SK-N-SH (cell line): ENCODE results near the gene RSKR. TPM values are rescaled to one million over a fixed set of nuclear protein-coding genes. Genes with fewer than 3 reads are reported as not detected.
"Not testable (repeated sequence)": the region's sequence is repeated elsewhere in the genome, so short reads cannot be mapped to it uniquely, and the experiment has no call there.

Source experiments
- CTCF ChIA-PET: fragments of 300-600, 350-600 bp; formaldehyde crosslinking; extraction: SDS; loops from one replicate; lab custom pipeline; 2021; lab: Yijun Ruan, JAX
- POLR2A ChIA-PET: fragments of 350-600 bp; sonication (Branson Sonifier 250); formaldehyde crosslinking; extraction: SDS; loops from one replicate; lab custom pipeline; 2020; ENCODE audit warnings: antibody characterized with exemption, inconsistent platforms; lab: Yijun Ruan, JAX
- DNase-seq: peaks from one replicate; pipeline ENCODE4 v3.0.0; 2012
- H2AFZ ChIP-seq: fragments of 200-600 bp; sonication (generic); 2 replicates; pipeline ENCODE4 v1.8.1; 2016; ENCODE audit warnings: antibody characterized with exemption, mild to moderate bottlenecking, low read depth
- H3F3A ChIP-seq: fragments of 200-600 bp; sonication (generic); replicated peaks from 2 replicates; pipeline ENCODE3; 2016; ENCODE audit warnings: antibody characterized with exemption, mild to moderate bottlenecking; ENCODE audit not compliant: insufficient read depth
- H3K27ac ChIP-seq, 2 experiments: fragments of 200-500 bp in 1 of 2; fragments of 200-600 bp in 1 of 2; sonication (Bioruptor generic) in 1 of 2; sonication (generic), shearing (Covaris generic) in 1 of 2; 2 replicates each; pipeline versions ENCODE4 v1.5.1 to v1.6.1; 2014 to 2016; ENCODE audit warnings: low read depth in 2 of 2, inconsistent platforms in 1 of 2, low read length in 1 of 2, mild to moderate bottlenecking in 1 of 2, mixed read lengths in 1 of 2
- H3K27me3 ChIP-seq: fragments of 200-600 bp; sonication (generic), shearing (Covaris generic); 2 replicates; pipeline ENCODE4 v1.6.1; 2016; ENCODE audit warnings: mixed run types; ENCODE audit not compliant: insufficient read depth
- H3K36me3 ChIP-seq, 2 experiments: fragments of 200-500 bp in 1 of 2; fragments of 200-600 bp in 1 of 2; sonication (Bioruptor generic) in 1 of 2; sonication (generic) in 1 of 2; replicated peaks in 1 of 2; 2 replicates each; pipeline versions ENCODE3 to v1.5.1; 2014 to 2016; ENCODE audit warnings: low read length in 1 of 2, mild to moderate bottlenecking in 1 of 2; ENCODE audit not compliant: insufficient read depth in 2 of 2, control insufficient read depth in 1 of 2
- H3K4me1 ChIP-seq, 2 experiments: fragments of 200-500 bp in 1 of 2; fragments of 200-600 bp in 1 of 2; sonication (Bioruptor generic) in 1 of 2; sonication (generic), shearing (Covaris generic) in 1 of 2; 2 replicates each; pipeline versions ENCODE4 v1.5.1 to v1.6.1; 2014 to 2016; ENCODE audit warnings: low read depth in 1 of 2, low read length in 1 of 2, mixed run types in 1 of 2; ENCODE audit not compliant: insufficient read depth in 2 of 2, control insufficient read depth in 1 of 2
- H3K4me2 ChIP-seq: fragments of 200-600 bp; sonication (generic), shearing (Covaris generic); 2 replicates; pipeline ENCODE4 v1.6.1; 2017; ENCODE audit warnings: mixed run types
- H3K4me3 ChIP-seq, 2 experiments: fragments of 200-500 bp in 1 of 2; fragments of 200-600 bp in 1 of 2; sonication (Bioruptor generic) in 1 of 2; sonication (generic), shearing (Covaris generic) in 1 of 2; 2 replicates each; pipeline versions ENCODE4 v1.5.1 to v1.8.1; 2014 to 2016; ENCODE audit warnings: low read depth in 2 of 2, inconsistent platforms in 1 of 2, low read length in 1 of 2, mild to moderate bottlenecking in 1 of 2, mixed read lengths in 1 of 2, moderate library complexity in 1 of 2
- H3K79me2 ChIP-seq: fragments of 200-600 bp; sonication (generic); 2 replicates; pipeline ENCODE4 v1.8.1; 2017; ENCODE audit warnings: mild to moderate bottlenecking; ENCODE audit not compliant: insufficient read depth
- H3K9ac ChIP-seq: fragments of 200-600 bp; sonication (generic); 2 replicates; pipeline ENCODE4 v1.6.1; 2017; ENCODE audit warnings: mixed run types
- H3K9me2 ChIP-seq: fragments of 200-600 bp; sonication (generic); 2 replicates; pipeline ENCODE4 v1.6.1; 2017; ENCODE audit warnings: mixed run types
- H3K9me3 ChIP-seq: fragments of 200-600 bp; sonication (generic); 2 replicates; pipeline ENCODE4 v1.6.1; 2017; ENCODE audit warnings: mixed run types, mild to moderate bottlenecking, moderate library complexity
- H4K20me1 ChIP-seq: fragments of 200-600 bp; sonication (generic); 2 replicates; pipeline ENCODE4 v1.6.1; 2017; ENCODE audit warnings: mild to moderate bottlenecking, mixed run types; ENCODE audit not compliant: insufficient read depth
- ELF1 ChIP-seq: IDR thresholded peaks from 2 replicates; pipeline ENCODE4 v1.4.0; 2012
- GABPA ChIP-seq: IDR thresholded peaks from 2 replicates; pipeline ENCODE4 v1.4.0; 2012; ENCODE audit warnings: low read depth, mild to moderate bottlenecking
- GATA2 ChIP-seq: sonication (generic); formaldehyde crosslinking; IDR thresholded peaks from 2 replicates; pipeline ENCODE4 v1.5.0; 2020; ENCODE audit warnings: mild to moderate bottlenecking, missing genetic modification reagents
- MAX ChIP-seq: IDR thresholded peaks from 2 replicates; pipeline ENCODE4 v1.4.0; 2012; ENCODE audit warnings: low read depth
- MXI1 ChIP-seq: IDR thresholded peaks from 2 replicates; pipeline ENCODE4 v1.6.1; 2012; ENCODE audit warnings: mild to moderate bottlenecking, low read depth, low read length, improper control_type of control experiment
- PBX3 ChIP-seq: IDR thresholded peaks from 2 replicates; pipeline ENCODE4; 2012
- POLR2AphosphoS5 ChIP-seq: IDR thresholded peaks from 2 replicates; pipeline ENCODE4 v1.6.1; 2012; ENCODE audit warnings: low read depth, low read length
- RFX5 ChIP-seq: IDR thresholded peaks from 2 replicates; pipeline ENCODE4 v1.6.1; 2012; ENCODE audit warnings: mild to moderate bottlenecking, improper control_type of control experiment, low read length
- RXRA ChIP-seq: IDR thresholded peaks from 2 replicates; pipeline ENCODE4 v1.4.0; 2012; ENCODE audit warnings: low read depth, mild to moderate bottlenecking, borderline replicate concordance
- SIN3A ChIP-seq: IDR thresholded peaks from 2 replicates; pipeline ENCODE4 v1.6.1; 2012; ENCODE audit warnings: low read depth, mild to moderate bottlenecking, low read length, moderate library complexity, borderline replicate concordance
- TAF1 ChIP-seq: IDR thresholded peaks from 2 replicates; pipeline ENCODE4 v1.6.1; 2012; ENCODE audit warnings: low read depth, mild to moderate bottlenecking, low read length, moderate library complexity, borderline replicate concordance
- TCF12 ChIP-seq: IDR thresholded peaks from 2 replicates; pipeline ENCODE4 v1.4.0; 2012
- TEAD4 ChIP-seq: IDR thresholded peaks from 2 replicates; pipeline ENCODE4 v1.4.0; 2012; ENCODE audit warnings: mild to moderate bottlenecking, borderline replicate concordance; ENCODE audit not compliant: insufficient read depth
- YY1 ChIP-seq: IDR thresholded peaks from 2 replicates; pipeline ENCODE4 v1.4.0; 2012; ENCODE audit warnings: low read depth, mild to moderate bottlenecking
- ZBTB33 ChIP-seq: IDR thresholded peaks from 2 replicates; pipeline ENCODE4 v1.4.0; 2012; ENCODE audit warnings: low read depth, borderline replicate concordance
- whole genome bisulfite sequencing: methylation state at CpG from one replicate; pipeline ENCODE4 v1.1.6; 2017; ENCODE audit warnings: low lambda C conversion rate; 5-methylcytosine and 5-hydroxymethylcytosine counted together
- polyA plus RNA-seq, 3 experiments: library from polyadenylated mRNA; depleted of rRNA; stranded (reverse); fragments of >200 nt; gene quantifications; 2 replicates each; pipeline ENCODE4 v1.2.3, GENCODE V29; 2012

The RSKR gene
- polyA plus RNA-seq, 1 of the 3 experiments (the other 2 are of a cell fraction) = 7.9 TPM

- Histone ChIP-seq H3K4me2 (peak within 1 kb of the TSS; percentile 78), H3F3A (peaks cover 6% of the 10 kb centered on the region), H2AFZ (peak within 1 kb of the TSS; percentile 92), H3K9me2 (no peaks in the 10 kb centered on the region), H4K20me1 (peaks cover 31% of the 10 kb centered on the region), H3K9me3 (no peaks in the 10 kb centered on the region), H3K4me3 (peak within 1 kb of the TSS; percentile 91 to 94), H3K27me3 (no peaks in the 10 kb centered on the region), H3K36me3 (peaks cover 10 to 23% of the 10 kb centered on the region in 2 experiments), H3K9ac (peak within 1 kb of the TSS; percentile 94), H3K27ac (peak within 1 kb of the TSS; percentile 96), H3K4me1 (peaks cover 7 to 13% of the 10 kb centered on the region in 2 experiments; a peak in 3 of 4 replicates), H3K79me2 (peaks cover 96% of the 10 kb centered on the region)
- CTCF ChIA-PET = interaction anchor here (0.6 to 4.1 kb wide), 14 partner anchors 9 to 454 kb away, joined by 3 to 50 read pairs (median 4); partner anchors contain the start of genes BLTP2, PIGS and TLCD1
- peak; percentile 85 for TF ChIP-seq POLR2AphosphoS5
- no peak for TF ChIP-seq RXRA
- no peak for TF ChIP-seq TEAD4
- 0 out of 2 replicates have a peak, but pooled peaks have one; percentile 41 for TF ChIP-seq ZBTB33
- peak; percentile 85 for TF ChIP-seq YY1
- peak; percentile 50; the same call in 1 of the 2 replicates for TF ChIP-seq MAX
- TF ChIP-seq PBX3 = peak; percentile 38; the same call in 1 of the 2 replicates
- peak; percentile 61 for TF ChIP-seq TAF1
- peak; percentile 74 for TF ChIP-seq MXI1
- TF ChIP-seq RFX5 = no peak
- peak; percentile 90 for TF ChIP-seq SIN3A
- peak; percentile 87 for TF ChIP-seq GABPA
- TF ChIP-seq TCF12 = 0 out of 2 replicates have a peak, but pooled peaks have one; percentile 5
- no peak for TF ChIP-seq GATA2 (CRISPR knock-in tag)
- peak; percentile 70; the same call in 1 of the 2 replicates for TF ChIP-seq ELF1
- POLR2A ChIA-PET = interaction anchor here (0.8 to 1.4 kb wide), 7 partner anchors 9 to 287 kb away, joined by 3 to 9 read pairs (median 6); partner anchors contain the start of genes BLTP2 and RPL23A
- peak; percentile 95 for DNase-seq
- 2% methylated on average over 38 of the region's 66 CpGs for WGBS
Measured at GRCh38 chr17:28661635-28662526, 47.9 kb upstream of the RSKR start, which contains the start of the genes SDF2 and SUPT6H. Gene SDF2, minus strand, starts transcription at chr17:28661906. Its CDS starts 30 bp downstream, at chr17:28661876. Gene SUPT6H, plus strand, starts transcription at chr17:28662205. Its CDS starts 11,197 bp downstream, at chr17:28673402.

- DNase-seq, POLR2A ChIA-PET, H3K4me3 ChIP-seq, H3K4me2 ChIP-seq, H2AFZ ChIP-seq, H3K9ac ChIP-seq, H3K27me3 ChIP-seq, H3F3A ChIP-seq, H3K27ac ChIP-seq, H3K9me3 ChIP-seq, H3K9me2 ChIP-seq: not testable (repeated sequence)
- Histone ChIP-seq H3K4me1 (peaks cover 7 to 13% of the 10 kb centered on the region in 2 experiments; a peak in 3 of 4 replicates), H3K79me2 (peaks cover 96% of the 10 kb centered on the region), H4K20me1 (peaks cover 11% of the 10 kb centered on the region), H3K36me3 (peaks cover 8 to 19% of the 10 kb centered on the region in 2 experiments)
- 97% methylated on average over 21 of the region's 23 CpGs for WGBS
- CTCF ChIA-PET = interaction anchor here (4.1 kb wide), 1 partner anchor 14 kb away, joined by 50 read pairs; the partner anchor contains the start of gene BLTP2
Measured at GRCh38 chr17:28659497-28659881, 45.5 kb upstream of the RSKR start.

- 96% methylated on average over 6 of the region's 46 CpGs for WGBS
- DNase-seq = not testable (repeated sequence)
Measured at GRCh38 chr17:28658766-28659496, 44.9 kb upstream of the RSKR start.

More at GRCh38 chr17:28658766-28659496, 44.9 kb upstream of the RSKR start:
- H3K9me2 ChIP-seq, H3F3A ChIP-seq, H3K4me3 ChIP-seq, H2AFZ ChIP-seq, H4K20me1 ChIP-seq, H3K27ac ChIP-seq, H3K4me2 ChIP-seq, POLR2A ChIA-PET, H3K9ac ChIP-seq, H3K9me3 ChIP-seq, CTCF ChIA-PET, H3K27me3 ChIP-seq: not testable (repeated sequence)
- peaks cover 8 to 23% of the 10 kb centered on the region in 2 experiments for H3K36me3 ChIP-seq
- peaks cover 95% of the 10 kb centered on the region for H3K79me2 ChIP-seq
- H3K4me1 ChIP-seq = peaks cover 7 to 13% of the 10 kb centered on the region in 2 experiments; a peak in 3 of 4 replicates
